Activated CD8-positive, alpha-beta T cell treated with anti-CD3 and anti-CD28 coated beads, Interleukin-2, amount 10 ng/mL, durations not matched to agents 7 days and 5 days (primary cell): ENCODE measurements around the gene WFDC5. TPM values are rescaled to one million over a fixed set of nuclear protein-coding genes. Genes with fewer than 3 reads are reported as not detected.
"Not testable (repeated sequence)": the region's sequence is repeated elsewhere in the genome, so short reads cannot be mapped to it uniquely, and the experiment has no call there.

Experiments
- ATAC-seq: fragments of 150-1000 bp; cut with Tn5 transposase; one replicate; pipeline ENCODE4 v1.10.0; 2021; ENCODE audit warnings: moderate library complexity
- CTCF ChIA-PET: fragments of 350-600 bp; sonication (Branson Sonifier 250); formaldehyde crosslinking; loops from one replicate; lab custom pipeline; 2021; ENCODE audit warnings: antibody characterized with exemption; lab: Charles Lee
- POLR2A ChIA-PET: fragments of 350-600 bp; sonication (Branson Sonifier 250); formaldehyde crosslinking; loops from one replicate; lab custom pipeline; 2021; ENCODE audit warnings: antibody characterized with exemption; lab: Charles Lee
- DNase-seq: peaks from one replicate; pipeline ENCODE4 v3.0.0-alpha.2; 2020
- H3K27ac Mint-ChIP-seq: one replicate; pipeline ENCODE4 v1.8.0; 2021; ENCODE audit warnings: mild to moderate bottlenecking, mixed read lengths
- H3K27me3 Mint-ChIP-seq: one replicate; pipeline ENCODE4 v1.8.0; 2021; ENCODE audit warnings: low read depth, mixed read lengths
- H3K36me3 Mint-ChIP-seq: one replicate; pipeline ENCODE4 v1.8.0; 2021; ENCODE audit warnings: low read depth, mixed read lengths
- H3K4me1 Mint-ChIP-seq: one replicate; pipeline ENCODE4 v1.8.0; 2021; ENCODE audit warnings: low read depth, mixed read lengths
- H3K4me3 Mint-ChIP-seq: one replicate; pipeline ENCODE4 v1.8.0; 2021; ENCODE audit warnings: mild to moderate bottlenecking, mixed read lengths
- H3K9me3 Mint-ChIP-seq: one replicate; pipeline ENCODE4 v1.8.0; 2022; ENCODE audit warnings: mixed read lengths; ENCODE audit not compliant: insufficient read depth
- total RNA-seq, 2 experiments: library from RNA; stranded (reverse); gene quantifications; one replicate each; pipeline ENCODE4 v1.2.3, GENCODE V29; 2021

The WFDC5 gene
- total RNA-seq, result not detected

GRCh38 chr20:45114465-45115385 lies at the start of gene WFDC5:
TSS of gene WFDC5 (minus strand) at chr20:45115174. CDS start at chr20:45115083, 91 bp downstream.
- DNase-seq (peak; percentile 37), ATAC-seq (peak; percentile 61)
- peaks cover 5% of the 10 kb centered on the region for H3K4me1 Mint-ChIP-seq
- H3K4me3 Mint-ChIP-seq, result no peak within 1 kb of the TSS
- ChIA-PET POLR2A (no interaction called here), CTCF (interaction anchor here (1.0 to 11.6 kb wide), 6 partner anchors 11 to 179 kb away, joined by 3 to 144 read pairs (median 6); partner anchors contain the start of gene KCNS1)
- peaks cover 11% of the 10 kb centered on the region for H3K27me3 Mint-ChIP-seq
- no peaks in the 10 kb centered on the region for H3K36me3 Mint-ChIP-seq
- no peak within 1 kb of the TSS for H3K27ac Mint-ChIP-seq
- H3K9me3 Mint-ChIP-seq, result no peaks in the 10 kb centered on the region

- ATAC-seq (no peak), DNase-seq (no peak)
- H3K4me3 Mint-ChIP-seq, result no peak overlapping the region
- ChIA-PET CTCF (interaction anchor here (0.6 to 1.1 kb wide), 3 partner anchors 8 to 362 kb away, joined by 3 read pairs; no protein-coding TSS in a partner anchor), POLR2A (no interaction called here)
- H3K4me1 Mint-ChIP-seq, result no peaks in the 10 kb centered on the region
- no peak overlapping the region for H3K27ac Mint-ChIP-seq
- peaks cover 50% of the 10 kb centered on the region for H3K27me3 Mint-ChIP-seq
- H3K36me3 Mint-ChIP-seq, result no peaks in the 10 kb centered on the region
- peaks cover 10% of the 10 kb centered on the region for H3K9me3 Mint-ChIP-seq
These were observed 48.3 kb upstream of the WFDC5 start for GRCh38 chr20:45163083-45163803.

- H3K4me1 Mint-ChIP-seq, result no peaks in the 10 kb centered on the region
- peaks cover 30% of the 10 kb centered on the region for H3K27me3 Mint-ChIP-seq
- H3K36me3 Mint-ChIP-seq, result no peaks in the 10 kb centered on the region
- peaks cover 10% of the 10 kb centered on the region for H3K9me3 Mint-ChIP-seq
- POLR2A ChIA-PET, result no interaction called here
- ATAC-seq, result no peak
- no peak for DNase-seq
- no peak overlapping the region for H3K27ac Mint-ChIP-seq
- no peak overlapping the region for H3K4me3 Mint-ChIP-seq
- CTCF ChIA-PET, result interaction anchor here (1.0 kb wide), 1 partner anchor 19 kb away, joined by 3 read pairs; no protein-coding TSS in a partner anchor
These were observed 43.0 kb upstream of the WFDC5 start for GRCh38 chr20:45157962-45158361.

- H3K4me1 Mint-ChIP-seq, result no peaks in the 10 kb centered on the region
- H3K36me3 Mint-ChIP-seq, result no peaks in the 10 kb centered on the region
- ChIA-PET CTCF (no interaction called here), POLR2A (no interaction called here)
- no peak overlapping the region for H3K4me3 Mint-ChIP-seq
- H3K9me3 Mint-ChIP-seq, result peaks cover 10% of the 10 kb centered on the region
- DNase-seq (no peak), ATAC-seq (no peak)
- no peak overlapping the region for H3K27ac Mint-ChIP-seq
- H3K27me3 Mint-ChIP-seq, result peaks cover 28% of the 10 kb centered on the region
These were observed 41.7 kb upstream of the WFDC5 start for GRCh38 chr20:45156713-45157112.

- H3K27ac Mint-ChIP-seq, POLR2A ChIA-PET, H3K4me1 Mint-ChIP-seq, H3K4me3 Mint-ChIP-seq, H3K36me3 Mint-ChIP-seq, DNase-seq, ATAC-seq: not testable (repeated sequence)
- Mint-ChIP-seq H3K9me3 (peaks cover 10% of the 10 kb centered on the region), H3K27me3 (peaks cover 22% of the 10 kb centered on the region)
- CTCF ChIA-PET, result interaction anchor here (1.5 kb wide), 1 partner anchor 9 kb away, joined by 3 read pairs; no protein-coding TSS in a partner anchor
These were observed 39.8 kb upstream of the WFDC5 start for GRCh38 chr20:45154794-45155193.

- DNase-seq (no peak), ATAC-seq (no peak)
- no peak overlapping the region for H3K4me3 Mint-ChIP-seq
- ChIA-PET CTCF (no interaction called here), POLR2A (no interaction called here)
- no peak overlapping the region for H3K27ac Mint-ChIP-seq
- H3K36me3 Mint-ChIP-seq, result no peaks in the 10 kb centered on the region
- peaks cover 26% of the 10 kb centered on the region for H3K27me3 Mint-ChIP-seq
- H3K4me1 Mint-ChIP-seq, result no peaks in the 10 kb centered on the region
- H3K9me3 Mint-ChIP-seq, result peaks cover 8% of the 10 kb centered on the region
These were observed 39.2 kb upstream of the WFDC5 start for GRCh38 chr20:45154183-45154582.

- ATAC-seq, result no peak
- no peak overlapping the region for H3K4me3 Mint-ChIP-seq
These were observed 38.8 kb upstream of the WFDC5 start for GRCh38 chr20:45153752-45154151.

GRCh38 chr20:45153147-45153546 lies 38.2 kb upstream of the WFDC5 start:
- H3K27ac Mint-ChIP-seq, result no peak overlapping the region
- CTCF ChIA-PET, result no interaction called here
- peaks cover 25% of the 10 kb centered on the region for H3K27me3 Mint-ChIP-seq
- no peaks in the 10 kb centered on the region for H3K9me3 Mint-ChIP-seq
- H3K4me1 Mint-ChIP-seq, result no peaks in the 10 kb centered on the region
- POLR2A ChIA-PET, result no interaction called here
- DNase-seq (no peak), ATAC-seq (no peak)
- no peaks in the 10 kb centered on the region for H3K36me3 Mint-ChIP-seq
- H3K4me3 Mint-ChIP-seq, result no peak overlapping the region

More at GRCh38 chr20:45153752-45154151, 38.8 kb upstream of the WFDC5 start:
- Mint-ChIP-seq H3K9me3 (peaks cover 4% of the 10 kb centered on the region), H3K36me3 (no peaks in the 10 kb centered on the region), H3K27me3 (peaks cover 22% of the 10 kb centered on the region), H3K27ac (no peak overlapping the region), H3K4me1 (no peaks in the 10 kb centered on the region)
- POLR2A ChIA-PET, result no interaction called here
- CTCF ChIA-PET, result no interaction called here
- no peak for DNase-seq

GRCh38 chr20:45152405-45152804 lies 37.4 kb upstream of the WFDC5 start:
- H3K27ac Mint-ChIP-seq, result no peak overlapping the region

GRCh38 chr20:45149062-45149461 lies 34.1 kb upstream of the WFDC5 start:
- ATAC-seq, result no peak
- DNase-seq, result no peak
- no peaks in the 10 kb centered on the region for H3K36me3 Mint-ChIP-seq
- H3K4me3 Mint-ChIP-seq, result no peak overlapping the region
- no peaks in the 10 kb centered on the region for H3K9me3 Mint-ChIP-seq
- H3K27me3 Mint-ChIP-seq, result peaks cover 25% of the 10 kb centered on the region
- no peak overlapping the region for H3K27ac Mint-ChIP-seq
- POLR2A ChIA-PET, result no interaction called here
- no peaks in the 10 kb centered on the region for H3K4me1 Mint-ChIP-seq
- CTCF ChIA-PET, result no interaction called here

More at GRCh38 chr20:45152405-45152804, 37.4 kb upstream of the WFDC5 start:
- DNase-seq, result no peak
- H3K4me1 Mint-ChIP-seq, result no peaks in the 10 kb centered on the region
- H3K36me3 Mint-ChIP-seq, result no peaks in the 10 kb centered on the region
- H3K4me3 Mint-ChIP-seq, result no peak overlapping the region
- POLR2A ChIA-PET, result no interaction called here
- no peaks in the 10 kb centered on the region for H3K9me3 Mint-ChIP-seq
- CTCF ChIA-PET, result interaction anchor here (1.3 kb wide), 1 partner anchor 14 kb away, joined by 7 read pairs; no protein-coding TSS in a partner anchor
- H3K27me3 Mint-ChIP-seq, result peaks cover 27% of the 10 kb centered on the region
- no peak for ATAC-seq

- Mint-ChIP-seq H3K27me3 (peaks cover 5% of the 10 kb centered on the region), H3K9me3 (no peaks in the 10 kb centered on the region), H3K36me3 (no peaks in the 10 kb centered on the region), H3K27ac (no peak overlapping the region), H3K4me1 (no peaks in the 10 kb centered on the region), H3K4me3 (no peak overlapping the region)
- ATAC-seq (no peak), DNase-seq (no peak)
- POLR2A ChIA-PET, result no interaction called here
- CTCF ChIA-PET, result interaction anchor here (1.4 to 3.4 kb wide), 4 partner anchors 29 to 296 kb away, joined by 3 to 21 read pairs (median 10); no protein-coding TSS in a partner anchor
These were observed 25.9 kb upstream of the WFDC5 start for GRCh38 chr20:45140836-45141235.
